ENCODE measurements around the gene CD99L2. TPM values are rescaled to one million over a fixed set of nuclear protein-coding genes. Genes with fewer than 3 reads are reported as not detected.

The CD99L2 gene
- total and polyA plus RNA-seq, 2 of the 8 experiments (the other 6 are each of a cell fraction or from before 2014, with no cell fraction given) = 8.0 to 8.5 TPM

- Histone ChIP-seq H2BK15ac (ENCODE audit: low read length) (no peak overlapping the region), H2AFZ (ENCODE audit: low read length) (no peak overlapping the region), H3K79me1 (ENCODE audit: low read depth, low read length) (no peaks in the 10 kb centered on the region), H4K91ac (replicated peaks; ENCODE audit: insufficient read length, low read length) (no peak overlapping the region), H3K4me2 (ENCODE audit: insufficient read depth in 1 of 2, low read depth in 2 of 2, low read length in 2 of 2) (no peak overlapping the region), H3K4me1 (replicated peaks in 1 of 4; ENCODE audit: control insufficient read depth in 3 of 4, insufficient read depth in 4 of 4, low read length in 3 of 4) (peaks cover 0 to 8% (median 3%) of the 10 kb centered on the region in 4 experiments; a peak in 4 of 7 replicates), H2BK20ac (ENCODE audit: low read length) (no peak overlapping the region), H3K23ac (ENCODE audit: insufficient read length) (no peak overlapping the region), H2BK12ac (ENCODE audit: low read depth, low read length) (no peak overlapping the region), H2BK120ac (replicated peaks; ENCODE audit: low read depth, low read length) (no peak overlapping the region), H2AK5ac (ENCODE audit: low read depth, low read length) (no peak overlapping the region), H3K27ac (ENCODE audit: low read depth, low read length) (no peak overlapping the region), H3K36me3 (ENCODE audit: control insufficient read depth in 2 of 4, insufficient read depth in 4 of 4, low read length in 3 of 4) (peaks cover 0 to 6% (median 3%) of the 10 kb centered on the region in 4 experiments; a peak in 3 of 8 replicates), H3K27me3 (replicated peaks in 1 of 4; ENCODE audit: control insufficient read depth in 3 of 4, extremely low read depth in 1 of 4, insufficient read depth in 3 of 4, low read length in 3 of 4) (no peaks in the 10 kb centered on the region), H3K9ac (replicated peaks in 1 of 4; ENCODE audit: extremely low read depth in 1 of 4, low read depth in 3 of 4, low read length in 3 of 4) (no peak overlapping the region), H2BK5ac (ENCODE audit: low read depth, low read length) (no peak overlapping the region), H3K9me3 (ENCODE audit: insufficient read depth in 2 of 2, low read depth in 1 of 2, low read length in 1 of 2) (peaks cover 4 to 6% of the 10 kb centered on the region in 2 experiments; a peak in 2 of 4 replicates), H3K23me2 (ENCODE audit: low read depth, low read length) (no peaks in the 10 kb centered on the region), H3K4me3 (ENCODE audit: extremely low read depth in 1 of 4, insufficient read depth in 2 of 4, low read depth in 3 of 4, low read length in 4 of 4) (no peak overlapping the region), H4K20me1 (replicated peaks in 1 of 2; ENCODE audit: control insufficient read depth in 1 of 2, insufficient read depth in 2 of 2, low read length in 2 of 2) (peaks cover 0 to 5% of the 10 kb centered on the region in 2 experiments), H3K79me2 (ENCODE audit: control insufficient read depth in 1 of 2, insufficient read depth in 2 of 2, low read length in 2 of 2) (peaks cover 0 to 8% of the 10 kb centered on the region in 2 experiments; a peak in 1 of 4 replicates), H3K14ac (ENCODE audit: insufficient read length) (no peak overlapping the region), H4K8ac (ENCODE audit: extremely low read depth, insufficient read depth, low read length) (no peak overlapping the region), H4K5ac (ENCODE audit: insufficient read length, low read depth, low read length) (no peak overlapping the region), H3K4ac (replicated peaks; ENCODE audit: insufficient read length, low read depth, low read length) (no peak overlapping the region), H3K56ac (replicated peaks; ENCODE audit: insufficient read length, low read depth, low read length) (no peak overlapping the region), H3K18ac (ENCODE audit: extremely low read depth, low read length) (no peak overlapping the region)
- WGBS, 2 experiments (ENCODE audit: extremely low coverage in 1 of 2, insufficient coverage in 1 of 2, insufficient read length in 1 of 2, insufficient replicate concordance in 2 of 2, low coverage in 1 of 2, low lambda C conversion rate in 2 of 2, missing lambda C conversion rate in 1 of 2) = 82% methylated on average over 3 of the region's 3 CpGs; no CpG with 5 or more reads in 1 of the 2 experiments
- DNase-seq (ENCODE audit: low read depth in 1 of 2, low spot score in 2 of 2) = no peak
- CTCF ChIA-PET (ENCODE audit: partially characterized antibody) = no interaction called here
- no peak for FAIRE-seq
- POLR2A ChIA-PET (ENCODE audit: partially characterized antibody) = no interaction called here
- TF ChIP-seq CTCF (IDR thresholded peaks at IDR 0.05; ENCODE audit: control extremely low read depth in 1 of 3, insufficient read depth in 1 of 3, low read depth in 1 of 3, low read length in 3 of 3) (no peak), SUZ12 (IDR thresholded peaks at IDR 0.05; ENCODE audit: low read length) (no peak), BRCA1 (IDR thresholded peaks at IDR 0.05; ENCODE audit: low read depth, low read length) (no peak), TBP (IDR thresholded peaks at IDR 0.05; ENCODE audit: low read depth, low read length) (no peak), BACH1 (IDR thresholded peaks at IDR 0.05; ENCODE audit: low read length) (no peak), SAP30 (IDR thresholded peaks at IDR 0.05; ENCODE audit: insufficient read depth, insufficient replicate concordance, low read length) (no peak), KDM5A (IDR thresholded peaks at IDR 0.05; ENCODE audit: low read length) (no peak), ZNF274 (IDR thresholded peaks at IDR 0.05; ENCODE audit: borderline replicate concordance, extremely low read depth, low read length) (no peak), EGR1 (IDR thresholded peaks at IDR 0.05; ENCODE audit: borderline replicate concordance, low read depth, low read length) (no peak), CREB1 (IDR thresholded peaks at IDR 0.05) (no peak)
- TF ChIP-seq, protein P1, sequence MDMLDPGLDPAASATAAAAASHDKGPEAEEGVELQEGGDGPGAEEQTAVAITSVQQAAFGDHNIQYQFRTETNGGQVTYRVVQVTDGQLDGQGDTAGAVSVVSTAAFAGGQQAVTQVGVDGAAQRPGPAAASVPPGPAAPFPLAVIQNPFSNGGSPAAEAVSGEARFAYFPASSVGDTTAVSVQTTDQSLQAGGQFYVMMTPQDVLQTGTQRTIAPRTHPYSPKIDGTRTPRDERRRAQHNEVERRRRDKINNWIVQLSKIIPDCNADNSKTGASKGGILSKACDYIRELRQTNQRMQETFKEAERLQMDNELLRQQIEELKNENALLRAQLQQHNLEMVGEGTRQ (IDR thresholded peaks at IDR 0.05; ENCODE audit: low read length) = no peak
These were observed 27.1 kb downstream of the CD99L2 start for GRCh38 chrX:150871341-150871811.
